ENCODE results near the gene ZNF749. TPM values are rescaled to one million over a fixed set of nuclear protein-coding genes. Genes with fewer than 3 reads are reported as not detected.

The ZNF749 gene
- total RNA-seq, 4 donors from 2014 or later, result 3.1 to 11.4 (median 3.9) TPM

DNA sequence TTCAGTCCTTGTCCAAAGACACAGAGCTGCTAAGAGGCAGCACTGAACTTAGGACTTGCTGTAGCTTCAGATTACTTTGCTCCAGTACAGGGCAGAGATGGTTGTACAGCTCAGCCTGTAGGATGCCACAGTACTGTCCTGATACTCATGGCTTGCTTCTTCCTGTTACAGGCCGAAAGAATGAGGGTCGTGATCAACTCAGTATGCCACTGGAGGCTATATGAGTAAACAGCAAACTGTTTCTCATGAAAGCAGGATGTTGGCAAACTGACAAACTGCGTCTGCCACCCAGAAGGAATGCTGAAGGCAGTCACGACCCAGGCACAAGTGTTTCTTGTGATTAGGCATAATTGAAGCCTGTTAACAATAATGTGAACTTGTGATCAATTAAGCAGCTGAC, 2.8 kb downstream of the ZNF749 start:
- no peak for DNase-seq
- intact Hi-C loops (cut with DNase I; ENCODE audit: low total_unique reads), result loop anchor here (5.0 to 10.0 kb wide), 2 partner anchors 76 to 1123 kb away; partner anchors contain the start of genes TRAPPC2B, ZNF547 and ZSCAN5A
- H3K9me3 ChIP-seq, result no peaks in the 10 kb centered on the region
- TF ChIP-seq, protein P1, sequence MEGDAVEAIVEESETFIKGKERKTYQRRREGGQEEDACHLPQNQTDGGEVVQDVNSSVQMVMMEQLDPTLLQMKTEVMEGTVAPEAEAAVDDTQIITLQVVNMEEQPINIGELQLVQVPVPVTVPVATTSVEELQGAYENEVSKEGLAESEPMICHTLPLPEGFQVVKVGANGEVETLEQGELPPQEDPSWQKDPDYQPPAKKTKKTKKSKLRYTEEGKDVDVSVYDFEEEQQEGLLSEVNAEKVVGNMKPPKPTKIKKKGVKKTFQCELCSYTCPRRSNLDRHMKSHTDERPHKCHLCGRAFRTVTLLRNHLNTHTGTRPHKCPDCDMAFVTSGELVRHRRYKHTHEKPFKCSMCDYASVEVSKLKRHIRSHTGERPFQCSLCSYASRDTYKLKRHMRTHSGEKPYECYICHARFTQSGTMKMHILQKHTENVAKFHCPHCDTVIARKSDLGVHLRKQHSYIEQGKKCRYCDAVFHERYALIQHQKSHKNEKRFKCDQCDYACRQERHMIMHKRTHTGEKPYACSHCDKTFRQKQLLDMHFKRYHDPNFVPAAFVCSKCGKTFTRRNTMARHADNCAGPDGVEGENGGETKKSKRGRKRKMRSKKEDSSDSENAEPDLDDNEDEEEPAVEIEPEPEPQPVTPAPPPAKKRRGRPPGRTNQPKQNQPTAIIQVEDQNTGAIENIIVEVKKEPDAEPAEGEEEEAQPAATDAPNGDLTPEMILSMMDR (IDR thresholded peaks at IDR 0.05 in 4 of 5, conservative IDR thresholded peaks at IDR 0.05 in 1 of 5), result no peak
- TF ChIP-seq POLR2A (IDR thresholded peaks at IDR 0.05), result no peak
- peaks cover 0 to 9% of the 10 kb centered on the region in 2 donors for H3K36me3 ChIP-seq
- no peak overlapping the region for H3K4me3 ChIP-seq
- H3K27me3 ChIP-seq, result no peaks in the 10 kb centered on the region
- ATAC-seq, result no peak
- H3K27ac ChIP-seq, result no peak overlapping the region
- in situ Hi-C loops (cut with MboI; ENCODE audit: low sequenced_read_pairs in 4 of 4), result no loop called here
- H3K4me1 ChIP-seq, result peaks cover 14 to 17% of the 10 kb centered on the region in 2 donors

DNA sequence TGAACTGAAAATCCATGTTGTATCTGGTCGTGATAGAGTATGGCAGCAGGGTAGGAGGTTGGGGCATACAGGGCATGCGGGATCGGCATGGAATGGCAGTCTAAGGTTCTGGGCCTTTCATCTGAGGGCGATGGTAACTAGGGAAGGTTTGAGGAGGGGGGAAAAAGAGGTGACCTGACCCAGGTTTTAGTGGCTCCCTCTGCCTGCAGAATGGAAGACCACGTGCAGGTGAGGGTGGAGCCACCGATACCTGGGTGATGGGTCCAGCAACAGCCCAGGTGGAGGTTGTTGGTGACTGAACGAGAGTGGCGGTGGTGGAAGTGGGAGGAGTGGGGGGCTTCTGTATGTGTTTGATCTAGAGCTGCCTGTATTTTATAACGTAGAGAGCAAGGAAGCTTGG, 3.8 kb downstream of the ZNF749 start:
- DNase-seq, result no peak
- H3K27ac ChIP-seq, result no peak overlapping the region
- intact Hi-C loops (cut with DNase I; ENCODE audit: low total_unique reads), result loop anchor here (5.0 to 10.0 kb wide), 2 partner anchors 77 to 1124 kb away; partner anchors contain the start of genes TRAPPC2B, ZNF547 and ZSCAN5A
- H3K36me3 ChIP-seq, result peaks cover 0 to 17% of the 10 kb centered on the region in 2 donors
- H3K4me3 ChIP-seq, result no peak overlapping the region
- in situ Hi-C loops (cut with MboI; ENCODE audit: low sequenced_read_pairs in 4 of 4), result no loop called here
- TF ChIP-seq, protein P1 (IDR thresholded peaks at IDR 0.05 in 4 of 5, conservative IDR thresholded peaks at IDR 0.05 in 1 of 5), result no peak
- TF ChIP-seq POLR2A (IDR thresholded peaks at IDR 0.05), result no peak
- no peaks in the 10 kb centered on the region for H3K27me3 ChIP-seq
- peaks cover 14 to 17% of the 10 kb centered on the region in 2 donors for H3K4me1 ChIP-seq
- no peaks in the 10 kb centered on the region for H3K9me3 ChIP-seq
- ATAC-seq, result no peak

DNA sequence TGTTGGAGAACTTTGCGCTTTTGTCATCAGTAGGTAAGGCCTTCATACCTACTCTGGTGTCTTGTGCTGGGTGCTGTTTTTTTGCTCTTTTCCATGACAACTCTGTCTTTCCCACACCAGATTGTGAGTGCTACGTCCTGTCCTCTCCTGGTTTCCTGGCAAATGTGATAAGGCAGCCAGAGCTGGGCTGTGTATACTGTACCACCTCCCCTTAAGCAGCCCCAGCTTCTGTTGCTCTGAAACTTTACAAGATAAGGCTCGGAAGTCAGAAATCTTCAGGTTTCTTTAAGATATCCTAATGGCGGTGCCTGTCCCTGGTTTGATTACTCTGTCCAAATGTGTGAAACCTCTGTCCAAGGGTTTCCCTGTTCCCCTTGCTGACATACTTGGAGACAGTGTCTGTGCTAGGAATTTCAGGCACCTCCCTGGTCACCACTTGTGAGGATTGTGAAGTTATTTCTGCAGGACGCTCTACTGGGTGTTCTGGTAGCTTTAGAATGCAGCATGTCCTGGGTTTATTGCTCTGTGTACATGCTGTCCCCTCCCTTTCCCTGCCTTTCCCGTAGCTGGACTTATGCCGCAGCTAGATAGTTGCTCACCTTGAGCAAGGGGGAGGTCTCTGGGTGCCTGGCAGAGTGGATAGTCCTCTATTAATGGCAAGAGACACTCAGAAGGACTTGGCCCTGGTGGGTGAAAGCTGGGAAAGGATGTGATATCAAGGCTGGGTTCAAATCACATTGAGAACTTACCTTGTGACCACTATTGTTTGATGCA, 7.0 kb downstream of the ZNF749 start:
- H3K27me3 ChIP-seq, result no peaks in the 10 kb centered on the region
- intact Hi-C loops (cut with DNase I; ENCODE audit: low total_unique reads) (no loop called here), in situ Hi-C loops (cut with MboI; ENCODE audit: low sequenced_read_pairs in 4 of 4) (no loop called here)
- no peak overlapping the region for H3K4me3 ChIP-seq
- ATAC-seq (no peak), DNase-seq (no peak)
- peaks cover 0 to 33% of the 10 kb centered on the region in 2 donors for H3K36me3 ChIP-seq
- no peaks in the 10 kb centered on the region for H3K4me1 ChIP-seq
- H3K9me3 ChIP-seq, result peaks cover 0 to 3% (median 0%) of the 10 kb centered on the region in 3 donors
- H3K27ac ChIP-seq, result no peak overlapping the region
- TF ChIP-seq, protein P1 (IDR thresholded peaks at IDR 0.05 in 4 of 5, conservative IDR thresholded peaks at IDR 0.05 in 1 of 5), result no peak
- TF ChIP-seq POLR2A (IDR thresholded peaks at IDR 0.05), result no peak

DNA sequence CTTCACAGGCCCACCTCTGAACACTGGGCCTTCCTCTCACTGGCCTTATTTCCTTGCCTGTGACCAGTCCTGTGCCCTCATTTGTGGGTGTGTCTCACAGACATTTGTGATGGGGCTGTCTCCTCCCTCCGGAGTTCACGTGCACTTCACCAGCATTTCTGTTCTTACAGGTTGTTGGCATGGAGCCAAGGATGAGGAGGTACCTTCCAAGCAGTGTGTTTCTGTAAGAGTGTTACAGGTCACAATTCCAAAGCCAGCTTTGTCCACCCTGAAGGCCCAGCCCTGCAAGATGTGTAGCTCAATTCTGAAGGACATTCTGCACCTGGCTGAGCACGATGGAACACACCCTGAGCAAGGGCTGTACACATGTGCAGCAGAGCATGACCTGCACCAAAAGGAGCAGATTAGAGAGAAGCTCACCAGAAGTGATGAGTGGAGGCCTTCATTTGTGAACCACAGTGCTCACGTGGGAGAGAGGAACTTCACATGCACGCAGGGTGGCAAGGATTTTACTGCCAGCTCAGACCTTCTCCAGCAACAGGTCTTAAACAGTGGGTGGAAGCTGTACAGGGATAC, 8.1 kb downstream of the ZNF749 start:
- no peaks in the 10 kb centered on the region for H3K4me1 ChIP-seq
- TF ChIP-seq, protein P1 (IDR thresholded peaks at IDR 0.05 in 4 of 5, conservative IDR thresholded peaks at IDR 0.05 in 1 of 5), result no peak
- TF ChIP-seq POLR2A (IDR thresholded peaks at IDR 0.05), result no peak
- peaks cover 0 to 3% (median 0%) of the 10 kb centered on the region in 3 donors for H3K9me3 ChIP-seq
- in situ Hi-C loops (cut with MboI; ENCODE audit: low sequenced_read_pairs in 4 of 4) (no loop called here), intact Hi-C loops (cut with DNase I; ENCODE audit: low total_unique reads) (no loop called here)
- H3K27me3 ChIP-seq, result no peaks in the 10 kb centered on the region
- no peak overlapping the region for H3K27ac ChIP-seq
- DNase-seq (no peak), ATAC-seq (no peak)
- H3K36me3 ChIP-seq, result peaks cover 0 to 30% of the 10 kb centered on the region in 2 donors
- no peak overlapping the region for H3K4me3 ChIP-seq
